Glomerular endothelial cell (primary cell): ENCODE measurements around the gene TTC39B. TPM values are rescaled to one million over a fixed set of nuclear protein-coding genes. Genes with fewer than 3 reads are reported as not detected.

Experiments used
- DNase-seq: peaks from one replicate; pipeline ENCODE4 v3.0.0-alpha.2; 2011; ENCODE audit warnings: low read depth, low spot score; ENCODE audit errors: extremely low read depth
- total RNA-seq: library from RNA; depleted of rRNA; stranded (reverse); fragments of >200 nt; gene quantifications from 2 replicates; pipeline ENCODE4 v1.2.3, GENCODE V29; 2015

TTC39B gene
- total RNA-seq, 1 donor from 2014 or later = 3.6 TPM

- DNase-seq = no peak
Observed at GRCh38 chr9:15305470-15305869, 1.5 kb downstream of the TTC39B start.

- no peak for DNase-seq
Observed at GRCh38 chr9:15304632-15305031, 2.4 kb downstream of the TTC39B start.

- no peak for DNase-seq
Observed at GRCh38 chr9:15300218-15300617, 6.8 kb downstream of the TTC39B start.

- DNase-seq = no peak
Observed at GRCh38 chr9:15299374-15299939, 7.6 kb downstream of the TTC39B start.

GRCh38 chr9:15298362-15298761, 8.7 kb downstream of the TTC39B start:
- DNase-seq = no peak

- peak; percentile 36 for DNase-seq
Observed at GRCh38 chr9:15295761-15296405, 11.1 kb downstream of the TTC39B start.

GRCh38 chr9:15294604-15295003, 12.4 kb downstream of the TTC39B start:
- DNase-seq = no peak

GRCh38 chr9:15293804-15294316, 13.2 kb downstream of the TTC39B start:
- no peak for DNase-seq

- DNase-seq = no peak
Observed at GRCh38 chr9:15293084-15293483, 13.9 kb downstream of the TTC39B start.

- no peak for DNase-seq
Observed at GRCh38 chr9:15289603-15290002, 17.4 kb downstream of the TTC39B start.

GRCh38 chr9:15287309-15287708, 19.7 kb downstream of the TTC39B start:
- no peak for DNase-seq

- DNase-seq = no peak
Observed at GRCh38 chr9:15286161-15286821, 20.7 kb downstream of the TTC39B start.

- DNase-seq = no peak
Observed at GRCh38 chr9:15282567-15283285, 24.3 kb downstream of the TTC39B start.

GRCh38 chr9:15280647-15281046, 26.4 kb downstream of the TTC39B start:
- DNase-seq = no peak

GRCh38 chr9:15278839-15279238, 28.2 kb downstream of the TTC39B start:
- DNase-seq = no peak

GRCh38 chr9:15278091-15278687, 28.8 kb downstream of the TTC39B start:
- DNase-seq = no peak

- DNase-seq = no peak
Observed at GRCh38 chr9:15277400-15278090, 29.5 kb downstream of the TTC39B start.

- DNase-seq = no peak
Observed at GRCh38 chr9:15276328-15276938, 30.6 kb downstream of the TTC39B start.

GRCh38 chr9:15274425-15274824, 32.6 kb downstream of the TTC39B start:
- no peak for DNase-seq

GRCh38 chr9:15272377-15272928, 34.6 kb downstream of the TTC39B start:
- DNase-seq = no peak
